HG03378 (cell line): Measurements from ENCODE around the gene GABRG2.

Experiments
- ATAC-seq: cut with Tn5 transposase; IDR thresholded peaks from one replicate; pipeline ENCODE4 v1.9.1; 2021; ENCODE audit warnings: mild to moderate bottlenecking, moderate library complexity; ENCODE audit not compliant: unreplicated experiment

Gene GABRG2

DNA sequence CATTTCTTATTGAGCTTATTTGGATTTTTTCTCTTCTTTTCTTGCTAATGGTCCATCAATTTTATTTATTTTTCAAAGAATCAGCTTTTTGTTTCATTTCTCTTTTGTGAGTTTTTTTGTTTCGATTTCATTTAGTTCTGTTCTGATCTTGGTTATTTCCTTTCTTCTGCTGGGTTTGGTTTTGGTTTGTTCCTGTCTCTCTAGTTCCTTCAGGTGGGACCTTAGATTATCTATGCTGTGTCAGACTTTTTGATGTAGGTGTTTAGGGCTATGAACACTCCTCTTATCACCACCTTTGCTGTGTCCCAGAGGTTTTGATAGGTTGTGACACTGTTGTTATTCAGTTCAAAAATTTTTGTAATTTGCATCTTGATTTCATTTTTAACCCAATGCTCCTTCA is 119.8 kb downstream of the GABRG2 start:
- no peak for ATAC-seq

- ATAC-seq = no peak
Measured at GRCh38 chr5:162189719-162190118, 122.1 kb downstream of the GABRG2 start.

DNA sequence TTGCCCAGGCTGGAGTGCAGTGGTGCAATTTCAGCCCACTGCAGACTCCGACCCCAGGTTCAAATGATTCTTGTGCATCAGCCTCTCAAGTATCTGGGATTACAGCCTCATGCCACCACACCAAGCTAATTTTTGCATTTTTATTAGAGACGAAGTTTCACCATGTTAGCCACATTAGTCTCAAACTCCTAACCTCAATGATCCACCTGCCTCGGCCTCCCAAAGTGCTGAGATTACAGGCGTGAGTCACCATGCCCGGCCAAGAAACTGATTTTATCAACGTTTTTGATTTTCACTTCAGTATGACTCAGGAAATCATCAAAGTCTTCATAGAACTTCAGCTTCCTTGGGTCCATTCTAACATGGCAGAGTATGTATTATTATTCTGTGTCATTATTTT is 125.4 kb downstream of the GABRG2 start:
- ATAC-seq = no peak

GRCh38 chr5:162196351-162196750 is 128.8 kb downstream of the GABRG2 start:
- ATAC-seq = no peak

DNA sequence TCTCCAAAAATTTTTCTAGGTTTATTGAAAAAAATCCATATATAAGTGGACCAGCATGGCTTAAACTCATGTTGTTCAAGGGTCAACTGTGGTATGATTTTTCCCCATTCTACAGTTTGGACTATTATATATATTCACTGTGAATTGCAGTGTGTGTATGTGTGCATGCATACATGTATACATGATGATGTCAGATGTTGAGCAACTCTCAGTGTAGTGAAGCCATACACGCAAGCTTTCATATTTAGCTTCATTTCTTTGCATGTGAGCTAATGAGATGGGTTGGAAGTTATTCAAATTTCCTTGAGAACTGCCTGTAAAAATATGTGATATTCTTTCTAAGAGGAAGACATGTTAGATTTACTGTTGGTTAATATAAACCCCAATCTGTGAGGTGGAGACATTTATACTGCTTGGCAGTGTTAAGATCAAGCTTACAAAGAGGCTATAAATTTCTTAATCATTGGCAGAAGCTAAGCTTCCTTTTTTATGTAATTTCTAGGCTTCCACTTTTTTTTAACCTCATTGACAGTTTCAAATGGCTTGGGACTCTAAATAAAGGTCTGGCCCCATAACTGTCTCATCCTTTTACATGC is 134.8 kb downstream of the GABRG2 start:
- no peak for ATAC-seq
